HepG2 (cell line): ENCODE measurements around the gene EEPD1. TPM values are rescaled to one million over a fixed set of nuclear protein-coding genes. Genes with fewer than 3 reads are reported as not detected.

ENCODE experiments used
- BHLHE40 ChIP-seq: IDR thresholded peaks from 2 replicates; pipeline ENCODE4 v1.6.1; 2011; ENCODE audit warnings: low read length, improper control_type of control experiment
- CSRNP1 ChIP-seq: sonication (generic); formaldehyde crosslinking; IDR thresholded peaks from 2 replicates; pipeline ENCODE4 v1.8.1; 2023; ENCODE audit warnings: mild to moderate bottlenecking, missing genetic modification reagents
- DMAP1 ChIP-seq: IDR thresholded peaks from 2 replicates; pipeline ENCODE4 v1.6.1; 2016
- GPBP1L1 ChIP-seq: sonication (generic); formaldehyde crosslinking; IDR thresholded peaks from 2 replicates; pipeline ENCODE4 v1.5.0; 2020; ENCODE audit warnings: mild to moderate bottlenecking, missing genetic modification reagents
- HES4 ChIP-seq: sonication (generic); formaldehyde crosslinking; IDR thresholded peaks from 2 replicates; pipeline ENCODE4 v1.9.0; 2021; ENCODE audit warnings: mild to moderate bottlenecking, missing genetic modification reagents, borderline replicate concordance
- HNF4A ChIP-seq: sonication (generic); formaldehyde crosslinking; IDR thresholded peaks from 2 replicates; pipeline ENCODE4 v1.4.0; 2020; ENCODE audit warnings: missing genetic modification reagents
- IRX3 ChIP-seq: sonication (generic); formaldehyde crosslinking; IDR thresholded peaks from 2 replicates; pipeline ENCODE4 v1.8.1; 2023; ENCODE audit warnings: mild to moderate bottlenecking, low read depth, missing genetic modification reagents, borderline replicate concordance
- MAX ChIP-seq: IDR thresholded peaks from 2 replicates; pipeline ENCODE4 v1.6.1; 2012; ENCODE audit warnings: inconsistent platforms
- NCOA2 ChIP-seq: sonication (generic); formaldehyde crosslinking; IDR thresholded peaks from 2 replicates; pipeline ENCODE4 v1.8.0; 2022; ENCODE audit warnings: inconsistent platforms
- SRY ChIP-seq: sonication (generic); formaldehyde crosslinking; IDR thresholded peaks from 2 replicates; pipeline ENCODE4 v1.8.0; 2022; ENCODE audit warnings: mild to moderate bottlenecking, missing genetic modification reagents
- ZBTB10 ChIP-seq: sonication (generic); formaldehyde crosslinking; IDR thresholded peaks from 2 replicates; pipeline ENCODE4 v1.4.0; 2020; ENCODE audit warnings: missing genetic modification reagents, borderline replicate concordance
- ZBTB20 ChIP-seq: sonication (generic); formaldehyde crosslinking; IDR thresholded peaks from 2 replicates; pipeline ENCODE4 v1.8.1; 2023; ENCODE audit warnings: missing genetic modification reagents, low read depth, mild to moderate bottlenecking, borderline replicate concordance
- ZKSCAN1 ChIP-seq: fragments of 150-350 bp; IDR thresholded peaks from 2 replicates; pipeline ENCODE4 v1.6.1; 2014; ENCODE audit warnings: low read length
- ZNF441 ChIP-seq: sonication (generic); formaldehyde crosslinking; IDR thresholded peaks from 2 replicates; pipeline ENCODE4 v1.7.0; 2021; ENCODE audit warnings: missing genetic modification reagents, borderline replicate concordance
- ZNF451 ChIP-seq: sonication (generic); formaldehyde crosslinking; IDR thresholded peaks from 2 replicates; pipeline ENCODE4 v1.5.0; 2020; ENCODE audit warnings: mild to moderate bottlenecking, missing genetic modification reagents
- ZNF503 ChIP-seq: sonication (generic); formaldehyde crosslinking; IDR thresholded peaks from 2 replicates; pipeline ENCODE4 v1.4.0; 2020; ENCODE audit warnings: missing genetic modification reagents
- ZNF740 ChIP-seq: sonication (generic); formaldehyde crosslinking; IDR thresholded peaks from 2 replicates; pipeline ENCODE4 v1.4.0; 2020; ENCODE audit warnings: missing genetic modification reagents
- ZNF782 ChIP-seq: sonication (generic); formaldehyde crosslinking; IDR thresholded peaks from 2 replicates; pipeline ENCODE4 v1.4.0; 2020; ENCODE audit warnings: missing genetic modification reagents, mild to moderate bottlenecking, borderline replicate concordance
- ZSCAN30 ChIP-seq: sonication (generic); formaldehyde crosslinking; IDR thresholded peaks from 2 replicates; pipeline ENCODE4 v1.5.0; 2020; ENCODE audit warnings: mild to moderate bottlenecking, missing genetic modification reagents
- ZXDC ChIP-seq: sonication (generic); formaldehyde crosslinking; IDR thresholded peaks from 2 replicates; pipeline ENCODE4 v1.5.0; 2020; ENCODE audit warnings: mild to moderate bottlenecking, missing genetic modification reagents
- polyA plus RNA-seq, 8 experiments: library from polyadenylated mRNA; depleted of rRNA in 3 of 8; stranded (reverse) in 7 of 8; unstranded in 1 of 8; fragments of >200 nt; fragmentation: Illumina TruSeq in 4 of 8; extraction: Trizol in 4 of 8; gene quantifications; 2 replicates each; pipeline versions ENCODE4 v1.2.1 to v1.2.3, GENCODE V29; 2011 to 2016; ENCODE audit warnings: low read depth in 4 of 8, missing spikeins in 1 of 8, mixed read lengths in 1 of 8; ENCODE audit not compliant: insufficient read depth in 1 of 8
- total RNA-seq, 5 experiments: library from RNA; depleted of rRNA; stranded (reverse); fragments of >200 nt; fragmentation: Illumina TruSeq; extraction: Trizol; gene quantifications; 2 replicates each; pipeline ENCODE4 v1.2.3, GENCODE V29; 2016; ENCODE audit warnings: low read depth in 1 of 5

EEPD1 gene
- total and polyA plus RNA-seq, 2 of the 13 experiments (the other 11 are each of a cell fraction or from before 2014, with no cell fraction given) = 10.1 to 16.4 TPM

GRCh38 chr7:36165059-36165458, 12.0 kb downstream of the EEPD1 start (continued):
- no peak for TF ChIP-seq GPBP1L1
- TF ChIP-seq ZSCAN30 (CRISPR knock-in tag) = no peak
- no peak for TF ChIP-seq ZKSCAN1
- TF ChIP-seq BHLHE40 = no peak
- TF ChIP-seq NCOA2 (CRISPR knock-in tag) = peak; percentile 67
- TF ChIP-seq ZNF503 = peak; percentile 25; the same call in 1 of the 2 replicates
- TF ChIP-seq MAX = no peak
- no peak for TF ChIP-seq ZNF451
- peak; percentile 75 for TF ChIP-seq HNF4A (CRISPR knock-in tag)
- TF ChIP-seq ZBTB10 (CRISPR knock-in tag) = no peak
- TF ChIP-seq ZNF740 (CRISPR knock-in tag) = no peak
- TF ChIP-seq ZNF441 (CRISPR knock-in tag) = no peak
- TF ChIP-seq DMAP1 (CRISPR knock-in tag) = no peak
- TF ChIP-seq ZXDC (CRISPR knock-in tag) = no peak
- TF ChIP-seq ZNF782 (CRISPR knock-in tag) = no peak
- peak; percentile 94 for TF ChIP-seq ZBTB20 (CRISPR knock-in tag)
- TF ChIP-seq CSRNP1 (CRISPR knock-in tag) = no peak
- no peak for TF ChIP-seq HES4 (CRISPR knock-in tag)
- no peak for TF ChIP-seq SRY (CRISPR knock-in tag)
- TF ChIP-seq IRX3 (CRISPR knock-in tag) = no peak
